CD4-positive, CD25-positive, alpha-beta regulatory T cell (primary cell): ENCODE data around the gene MEF2C. TPM values are rescaled to one million over a fixed set of nuclear protein-coding genes. Genes with fewer than 3 reads are reported as not detected.
"Not testable (repeated sequence)": the region's sequence is repeated elsewhere in the genome, so short reads cannot be mapped to it uniquely, and the experiment has no call there.

Source experiments
- ATAC-seq, 2 donors: fragments of 150-1000 bp; cut with Tn5 transposase; one replicate each; pipeline ENCODE4 v1.10.0; 2021; ENCODE audit warnings: low read depth in 2 of 2, moderate number of reproducible peaks in 2 of 2, moderate library complexity in 1 of 2
- DNase-seq, 3 donors: peaks; one replicate each; pipeline versions ENCODE4 v3.0.0 to v3.0.0-alpha.2; 2012 to 2022; ENCODE audit warnings: mixed read lengths in 1 of 3
- H3K27ac ChIP-seq: one replicate; pipeline ENCODE4 v1.7.0; 2013; ENCODE audit warnings: mild to moderate bottlenecking, low read length; ENCODE audit not compliant: insufficient read depth, poor library complexity, severe bottlenecking
- H3K27me3 ChIP-seq: one replicate; pipeline ENCODE4 v1.7.0; 2013; ENCODE audit warnings: low read length; ENCODE audit not compliant: control insufficient read depth, insufficient read depth
- H3K36me3 ChIP-seq: one replicate; pipeline ENCODE4 v1.7.0; 2013; ENCODE audit warnings: mild to moderate bottlenecking, low read length, moderate library complexity; ENCODE audit not compliant: control insufficient read depth, insufficient read depth
- H3K4me1 ChIP-seq: 2 replicates; pipeline ENCODE4 v1.7.0; 2013; ENCODE audit warnings: mild to moderate bottlenecking, low read length; ENCODE audit not compliant: insufficient read depth, control insufficient read depth, poor library complexity, severe bottlenecking
- H3K4me3 ChIP-seq: one replicate; pipeline ENCODE4 v1.7.0; 2013; ENCODE audit warnings: low read depth, mild to moderate bottlenecking, low read length, moderate library complexity
- H3K9me3 ChIP-seq, 2 experiments: 1 replicate in 1 of 2; 2 replicates in 1 of 2; pipeline ENCODE4 v1.7.0; 2013; ENCODE audit warnings: low read length in 2 of 2, mild to moderate bottlenecking in 1 of 2, moderate library complexity in 1 of 2; ENCODE audit not compliant: control insufficient read depth in 2 of 2
- H3K27ac Mint-ChIP-seq, 3 donors: one replicate each; pipeline ENCODE4 v1.8.0; 2020 to 2022; ENCODE audit warnings: mild to moderate bottlenecking in 3 of 3, mixed read lengths in 3 of 3, moderate library complexity in 2 of 3
- H3K27me3 Mint-ChIP-seq: one replicate; pipeline ENCODE4 v1.8.0; 2022; ENCODE audit warnings: mild to moderate bottlenecking, mixed read lengths
- H3K36me3 Mint-ChIP-seq: one replicate; pipeline ENCODE4 v1.8.0; 2020; ENCODE audit warnings: mixed read lengths
- H3K4me1 Mint-ChIP-seq, 4 donors: one replicate each; pipeline ENCODE4 v1.8.0; 2020 to 2022; ENCODE audit warnings: mixed read lengths in 4 of 4, mild to moderate bottlenecking in 1 of 4
- H3K4me3 Mint-ChIP-seq, 4 donors: one replicate each; pipeline ENCODE4 v1.8.0; 2020 to 2022; ENCODE audit warnings: mild to moderate bottlenecking in 4 of 4, mixed read lengths in 4 of 4, moderate library complexity in 3 of 4
- H3K9me3 Mint-ChIP-seq, 7 donors: one replicate each; pipeline ENCODE4 v1.8.0; 2020 to 2022; ENCODE audit warnings: mixed read lengths in 7 of 7, mild to moderate bottlenecking in 3 of 7, moderate library complexity in 2 of 7
- polyA plus RNA-seq, 4 donors: library from polyadenylated mRNA; unstranded; fragments of 300-500 nt; fragmentation: Illumina TruSeq; gene quantifications; one replicate each; pipeline ENCODE4 v1.2.3, GENCODE V29; 2021
- total RNA-seq: library from RNA; stranded (reverse); gene quantifications from one replicate; pipeline ENCODE4 v1.2.3, GENCODE V29; 2022

The MEF2C gene
- total and polyA plus RNA-seq, 5 donors from 2014 or later: 0.38 to 1.7 (median 1.6) TPM; not detected in 2

GRCh38 chr5:88923623-88924329 is 40.8 kb upstream of the MEF2C start:
- H3K4me1 ChIP-seq: no peaks in the 10 kb centered on the region
- H3K27ac Mint-ChIP-seq: no peak overlapping the region
- no peaks in the 10 kb centered on the region for H3K4me1 Mint-ChIP-seq
- no peak overlapping the region for H3K4me3 Mint-ChIP-seq
- H3K36me3 ChIP-seq: no peaks in the 10 kb centered on the region
- peaks cover 0 to 5% (median 2%) of the 10 kb centered on the region in 7 donors for H3K9me3 Mint-ChIP-seq
- no peaks in the 10 kb centered on the region for H3K9me3 ChIP-seq
- ATAC-seq (no peak), DNase-seq (no peak)
- H3K4me3 ChIP-seq: no peak overlapping the region
- H3K36me3 Mint-ChIP-seq: no peaks in the 10 kb centered on the region
- no peak overlapping the region for H3K27ac ChIP-seq
- no peaks in the 10 kb centered on the region for H3K27me3 ChIP-seq
- H3K27me3 Mint-ChIP-seq: no peaks in the 10 kb centered on the region

GRCh38 chr5:88912743-88913142 is 29.8 kb upstream of the MEF2C start:
- H3K9me3 ChIP-seq, H3K4me1 Mint-ChIP-seq, H3K4me3 Mint-ChIP-seq, H3K36me3 Mint-ChIP-seq, ATAC-seq, DNase-seq, H3K27me3 ChIP-seq, H3K27ac Mint-ChIP-seq, H3K27me3 Mint-ChIP-seq, H3K4me1 ChIP-seq, H3K4me3 ChIP-seq, H3K9me3 Mint-ChIP-seq, H3K27ac ChIP-seq, H3K36me3 ChIP-seq: not testable (repeated sequence)

DNA sequence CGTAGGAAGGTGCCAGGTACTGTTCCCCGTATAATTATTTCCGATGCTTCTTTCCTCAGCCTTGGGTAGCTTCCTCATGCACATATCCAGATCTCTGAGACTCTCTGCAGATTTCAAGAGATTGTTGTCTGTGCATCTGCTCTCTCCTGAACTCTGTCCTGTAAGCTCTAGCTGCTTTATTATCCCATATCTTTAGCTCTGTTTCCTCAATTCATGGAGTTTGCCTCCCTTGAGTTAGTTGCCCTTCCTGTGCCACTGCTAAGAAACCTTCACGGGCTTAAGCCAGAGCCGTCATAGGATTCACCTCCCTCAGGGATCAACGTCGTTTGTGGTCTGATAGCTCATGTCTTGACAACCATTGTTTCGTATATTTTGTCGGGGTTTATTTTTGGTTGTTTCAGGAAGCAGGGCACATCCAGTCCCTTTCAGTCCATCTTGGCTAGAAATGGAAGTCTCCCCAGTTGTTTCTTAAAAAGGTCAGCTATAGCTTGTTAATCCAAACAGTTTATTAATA is 28.1 kb upstream of the MEF2C start:
- not testable (repeated sequence) for H3K4me1 Mint-ChIP-seq, H3K27me3 Mint-ChIP-seq, H3K27me3 ChIP-seq, H3K27ac Mint-ChIP-seq, H3K36me3 Mint-ChIP-seq, H3K4me1 ChIP-seq, DNase-seq, H3K4me3 ChIP-seq, H3K9me3 ChIP-seq, H3K9me3 Mint-ChIP-seq, ATAC-seq, H3K36me3 ChIP-seq, H3K27ac ChIP-seq, H3K4me3 Mint-ChIP-seq

DNA sequence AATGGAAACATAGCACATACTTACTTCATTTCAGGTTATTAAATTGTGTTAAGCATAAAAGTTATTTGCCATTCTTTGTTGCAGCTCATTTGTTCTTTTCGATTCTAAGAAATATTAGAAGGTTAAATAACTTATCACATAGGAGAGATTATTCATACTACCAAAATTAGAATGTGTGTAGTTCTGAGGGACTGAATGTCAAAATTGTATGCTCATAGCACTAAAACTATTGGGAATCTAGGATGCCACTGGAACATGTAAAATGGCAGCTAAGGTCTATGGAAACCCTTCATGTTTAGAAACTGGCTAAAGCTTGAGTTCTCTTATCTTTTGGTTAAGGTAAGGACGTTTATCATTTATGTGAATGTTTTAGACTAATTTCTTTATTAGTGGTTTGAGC is 21.5 kb upstream of the MEF2C start:
- not testable (repeated sequence) for H3K4me3 Mint-ChIP-seq, H3K27me3 ChIP-seq, H3K27ac Mint-ChIP-seq, H3K36me3 ChIP-seq, DNase-seq, H3K4me1 Mint-ChIP-seq, H3K9me3 ChIP-seq, H3K4me3 ChIP-seq, H3K27ac ChIP-seq, H3K36me3 Mint-ChIP-seq, H3K27me3 Mint-ChIP-seq, H3K9me3 Mint-ChIP-seq, H3K4me1 ChIP-seq, ATAC-seq

GRCh38 chr5:88903966-88904365 is 21.0 kb upstream of the MEF2C start:
- H3K27me3 ChIP-seq, H3K36me3 Mint-ChIP-seq, DNase-seq, ATAC-seq, H3K9me3 Mint-ChIP-seq, H3K36me3 ChIP-seq, H3K27me3 Mint-ChIP-seq, H3K4me1 Mint-ChIP-seq, H3K4me1 ChIP-seq, H3K9me3 ChIP-seq, H3K4me3 ChIP-seq, H3K27ac ChIP-seq, H3K27ac Mint-ChIP-seq, H3K4me3 Mint-ChIP-seq: not testable (repeated sequence)

GRCh38 chr5:88901077-88901476 is 18.1 kb upstream of the MEF2C start:
- H3K27ac Mint-ChIP-seq, H3K27me3 Mint-ChIP-seq, H3K4me1 ChIP-seq, H3K9me3 Mint-ChIP-seq, H3K36me3 ChIP-seq, H3K4me3 Mint-ChIP-seq, H3K4me1 Mint-ChIP-seq, DNase-seq, H3K27ac ChIP-seq, H3K4me3 ChIP-seq, H3K36me3 Mint-ChIP-seq, ATAC-seq, H3K9me3 ChIP-seq, H3K27me3 ChIP-seq: not testable (repeated sequence)

GRCh38 chr5:88899096-88899737 is 16.2 kb upstream of the MEF2C start:
- DNase-seq: no peak
- no peaks in the 10 kb centered on the region for H3K4me1 ChIP-seq
- Mint-ChIP-seq H3K9me3 (peaks cover 0 to 2% (median 0%) of the 10 kb centered on the region in 7 donors), H3K4me3 (no peak overlapping the region), H3K4me1 (no peaks in the 10 kb centered on the region), H3K36me3 (no peaks in the 10 kb centered on the region), H3K27me3 (no peaks in the 10 kb centered on the region), H3K27ac (no peak overlapping the region)
- H3K36me3 ChIP-seq: no peaks in the 10 kb centered on the region
- H3K9me3 ChIP-seq: no peaks in the 10 kb centered on the region
- no peak for ATAC-seq
- H3K27me3 ChIP-seq: no peaks in the 10 kb centered on the region
- H3K27ac ChIP-seq: no peak overlapping the region
- no peak overlapping the region for H3K4me3 ChIP-seq

- no peak overlapping the region for H3K27ac Mint-ChIP-seq
- no peak for DNase-seq
- Histone ChIP-seq H3K36me3 (no peaks in the 10 kb centered on the region), H3K4me1 (no peaks in the 10 kb centered on the region), H3K27me3 (no peaks in the 10 kb centered on the region), H3K9me3 (no peaks in the 10 kb centered on the region), H3K4me3 (no peak overlapping the region), H3K27ac (no peak overlapping the region)
- no peaks in the 10 kb centered on the region for H3K36me3 Mint-ChIP-seq
- ATAC-seq: no peak
- peaks cover 0 to 2% (median 0%) of the 10 kb centered on the region in 7 donors for H3K9me3 Mint-ChIP-seq
- no peaks in the 10 kb centered on the region for H3K27me3 Mint-ChIP-seq
- no peak overlapping the region for H3K4me3 Mint-ChIP-seq
- H3K4me1 Mint-ChIP-seq: no peaks in the 10 kb centered on the region
Measured at GRCh38 chr5:88897748-88898147, 14.8 kb upstream of the MEF2C start.
